Measurements from ENCODE around the gene FTSJ1. TPM values are rescaled to one million over a fixed set of nuclear protein-coding genes. Genes with fewer than 3 reads are reported as not detected.
"Not testable (repeated sequence)": the region's sequence is repeated elsewhere in the genome, so short reads cannot be mapped to it uniquely, and the experiment has no call there.

Gene FTSJ1, protein sequence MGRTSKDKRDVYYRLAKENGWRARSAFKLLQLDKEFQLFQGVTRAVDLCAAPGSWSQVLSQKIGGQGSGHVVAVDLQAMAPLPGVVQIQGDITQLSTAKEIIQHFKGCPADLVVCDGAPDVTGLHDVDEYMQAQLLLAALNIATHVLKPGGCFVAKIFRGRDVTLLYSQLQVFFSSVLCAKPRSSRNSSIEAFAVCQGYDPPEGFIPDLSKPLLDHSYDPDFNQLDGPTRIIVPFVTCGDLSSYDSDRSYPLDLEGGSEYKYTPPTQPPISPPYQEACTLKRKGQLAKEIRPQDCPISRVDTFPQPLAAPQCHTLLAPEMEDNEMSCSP
- 10 to 100 TPM; 19.9 to 25.5 (median 21.8) TPM for total RNA-seq
- 20.0 TPM for polyA plus RNA-seq
- long read RNA-seq, donor 1, transcript FTSJ1-202 (13 exons, 1,892 nt) = major isoform, 14 of 36 reads
- long read RNA-seq, donor 1, partial matches to known transcripts = 8 of 36 reads
- long read RNA-seq, donor 1, other reads (novel, unspliced or antisense) = 13 of 36 reads
- long read RNA-seq, donor 2, transcript FTSJ1-202 (13 exons, 1,892 nt) = major isoform, 6 of 25 reads
- long read RNA-seq, donor 2, partial matches to known transcripts = 8 of 25 reads
- long read RNA-seq, donor 2, other reads (novel, unspliced or antisense) = 11 of 25 reads
- long read RNA-seq, donor 3, transcript FTSJ1-202 (13 exons, 1,892 nt) = major isoform, 69 of 131 reads
- long read RNA-seq, donor 3, partial matches to known transcripts = 13 of 131 reads
- long read RNA-seq, donor 3, other reads (novel, unspliced or antisense) = 49 of 131 reads
- long read RNA-seq, donor 4, partial matches to known transcripts = 3 of 12 reads
- long read RNA-seq, donor 4, other reads (novel, unspliced or antisense) = 9 of 12 reads

GRCh38 chrX:48475774-48476577 lies at the start of gene FTSJ1:
Gene FTSJ1, plus strand, starts transcription at chrX:48476199. Its CDS starts 1,849 bp downstream, at chrX:48478048.
- Histone ChIP-seq H3K4me3 (ENCODE audit: low read length) (peak within 1 kb of the TSS; percentile 79), H3K27ac (ENCODE audit: low read length) (peak within 1 kb of the TSS; percentile 45), H3K9me3 (ENCODE audit: control insufficient read depth, low read length) (no peaks in the 10 kb centered on the region), H3K4me1 (ENCODE audit: control insufficient read depth, insufficient read depth, low read length) (no peaks in the 10 kb centered on the region), H3K27me3 (ENCODE audit: control insufficient read depth, insufficient read depth) (no peaks in the 10 kb centered on the region)
- under 1% methylated on average over 75 of the region's 75 CpGs for WGBS
- DNase-seq = peak; percentile 90 to 95 (median 94)
- ATAC-seq = peak; percentile 97
- intact Hi-C loops (cut with DNase I) = no loop called here

DNA sequence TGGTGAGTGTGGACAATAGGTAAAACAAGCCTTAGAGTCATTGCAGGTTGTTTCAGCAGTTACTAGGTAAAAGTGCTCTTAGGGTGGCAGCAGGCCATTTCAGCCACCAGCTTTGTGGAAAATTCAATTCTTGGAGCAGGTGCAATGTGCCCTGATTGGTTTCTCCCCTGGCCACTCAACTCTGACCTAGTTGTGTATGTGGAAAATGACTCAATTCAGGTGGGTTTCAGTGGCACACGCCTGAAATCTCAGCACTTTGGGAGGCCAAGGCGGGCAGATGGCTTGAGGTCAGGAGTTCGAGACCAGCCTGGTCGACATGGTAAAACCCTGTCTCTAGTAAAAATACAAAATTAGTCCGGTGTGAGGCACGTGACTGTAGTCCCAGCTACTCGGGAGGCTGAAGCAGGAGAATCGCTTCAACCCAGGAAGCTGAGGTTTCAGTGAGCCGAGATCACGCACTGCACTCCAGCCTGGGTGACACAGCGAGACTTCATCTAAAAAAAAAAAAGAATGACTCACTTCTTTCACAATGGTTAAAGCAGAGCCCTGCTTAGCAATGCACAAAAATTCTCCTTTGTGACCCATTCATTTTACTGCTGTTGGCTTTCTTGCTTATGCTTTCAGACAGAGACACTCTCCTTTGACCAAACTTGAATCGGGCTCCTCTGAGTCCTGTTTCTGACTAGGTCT lies 48.8 kb upstream of the FTSJ1 start:
- H3K27me3 ChIP-seq (ENCODE audit: control insufficient read depth, insufficient read depth); intact Hi-C loops (cut with DNase I); H3K27ac ChIP-seq (ENCODE audit: low read length); H3K9me3 ChIP-seq (ENCODE audit: control insufficient read depth, low read length); DNase-seq; H3K4me1 ChIP-seq (ENCODE audit: control insufficient read depth, insufficient read depth, low read length); H3K4me3 ChIP-seq (ENCODE audit: low read length); ATAC-seq: not testable (repeated sequence)
- WGBS = no CpG with 5 or more reads among the region's 12 CpGs

GRCh38 chrX:48429606-48430005 lies 46.4 kb upstream of the FTSJ1 start:
- DNase-seq; H3K4me3 ChIP-seq (ENCODE audit: low read length); H3K4me1 ChIP-seq (ENCODE audit: control insufficient read depth, insufficient read depth, low read length); intact Hi-C loops (cut with DNase I); ATAC-seq; H3K27ac ChIP-seq (ENCODE audit: low read length); H3K9me3 ChIP-seq (ENCODE audit: control insufficient read depth, low read length); H3K27me3 ChIP-seq (ENCODE audit: control insufficient read depth, insufficient read depth): not testable (repeated sequence)
- 55% methylated on average over 5 of the region's 5 CpGs for WGBS

DNA sequence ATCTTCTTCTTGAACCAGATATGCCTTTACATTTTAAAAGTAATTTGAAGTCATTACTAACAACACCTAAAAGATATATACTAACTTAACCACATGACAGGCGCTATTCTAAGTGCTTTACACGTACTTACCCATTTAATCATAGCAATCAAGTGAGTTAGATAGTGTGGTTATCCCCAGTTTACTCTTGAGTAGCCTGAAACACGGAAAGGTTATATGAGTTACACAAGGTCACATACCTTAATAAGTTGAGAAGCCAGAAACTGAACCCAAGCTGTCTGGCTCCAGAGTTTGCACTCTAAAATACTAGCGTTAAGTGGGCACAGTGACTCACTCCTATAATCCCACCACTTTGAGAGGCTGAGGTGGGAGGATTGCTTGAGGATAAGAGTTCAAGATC lies 45.8 kb upstream of the FTSJ1 start:
- DNase-seq; H3K27ac ChIP-seq (ENCODE audit: low read length); H3K4me3 ChIP-seq (ENCODE audit: low read length); H3K4me1 ChIP-seq (ENCODE audit: control insufficient read depth, insufficient read depth, low read length); H3K27me3 ChIP-seq (ENCODE audit: control insufficient read depth, insufficient read depth); ATAC-seq; intact Hi-C loops (cut with DNase I); H3K9me3 ChIP-seq (ENCODE audit: control insufficient read depth, low read length): not testable (repeated sequence)
- 71% methylated on average over 4 of the region's 4 CpGs for WGBS

DNA sequence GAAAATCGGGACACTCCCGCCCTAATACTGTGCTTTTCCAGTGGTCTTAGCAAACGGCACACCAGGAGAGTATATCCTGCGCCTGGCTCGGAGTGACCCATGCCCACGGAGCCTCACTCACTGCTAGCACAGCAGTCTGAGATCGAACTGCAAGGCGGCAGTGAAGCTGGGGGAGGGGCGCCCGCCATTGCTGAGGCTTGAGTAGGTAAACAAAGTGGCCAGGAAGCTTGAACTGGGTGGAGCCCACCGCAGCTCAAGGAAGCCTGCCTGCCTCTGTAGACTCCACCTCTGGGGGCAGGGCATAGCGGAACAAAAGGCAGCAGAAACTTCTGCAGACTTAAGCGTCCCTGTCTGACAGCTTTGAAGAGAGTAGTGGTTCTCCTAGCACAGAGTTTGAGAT lies 42.3 kb upstream of the FTSJ1 start:
- H3K27ac ChIP-seq (ENCODE audit: low read length); H3K9me3 ChIP-seq (ENCODE audit: control insufficient read depth, low read length); intact Hi-C loops (cut with DNase I); H3K4me1 ChIP-seq (ENCODE audit: control insufficient read depth, insufficient read depth, low read length); DNase-seq; H3K27me3 ChIP-seq (ENCODE audit: control insufficient read depth, insufficient read depth); H3K4me3 ChIP-seq (ENCODE audit: low read length); ATAC-seq: not testable (repeated sequence)
- WGBS = 83% methylated on average over 13 of the region's 13 CpGs

DNA sequence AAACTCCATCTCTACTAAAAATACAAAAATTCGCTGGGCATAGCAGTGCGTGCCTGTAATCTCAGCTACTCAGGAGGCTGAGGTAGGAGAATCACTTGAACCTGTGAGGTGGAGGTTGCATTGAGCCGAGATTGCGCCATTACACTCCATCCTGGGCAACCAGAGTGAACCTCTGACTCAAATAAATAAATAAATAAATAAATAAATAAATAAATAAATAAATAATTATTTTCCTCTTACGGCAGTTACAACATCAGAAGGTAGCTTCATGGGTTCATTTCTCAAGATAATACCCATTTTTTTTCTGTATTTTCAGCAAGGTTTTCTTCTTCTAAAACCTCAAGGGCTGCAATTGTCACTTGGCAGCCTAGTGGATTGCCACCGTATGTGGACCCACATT lies 28.8 kb upstream of the FTSJ1 start:
- H3K4me1 ChIP-seq (ENCODE audit: control insufficient read depth, insufficient read depth, low read length); H3K9me3 ChIP-seq (ENCODE audit: control insufficient read depth, low read length); H3K4me3 ChIP-seq (ENCODE audit: low read length); H3K27ac ChIP-seq (ENCODE audit: low read length); H3K27me3 ChIP-seq (ENCODE audit: control insufficient read depth, insufficient read depth); DNase-seq; intact Hi-C loops (cut with DNase I); ATAC-seq: not testable (repeated sequence)
- whole genome bisulfite sequencing = 94% methylated on average over 6 of the region's 6 CpGs

- intact Hi-C loops (cut with DNase I) = no loop called here
These were observed 25.9 kb upstream of the FTSJ1 start for GRCh38 chrX:48450076-48450475.

DNA sequence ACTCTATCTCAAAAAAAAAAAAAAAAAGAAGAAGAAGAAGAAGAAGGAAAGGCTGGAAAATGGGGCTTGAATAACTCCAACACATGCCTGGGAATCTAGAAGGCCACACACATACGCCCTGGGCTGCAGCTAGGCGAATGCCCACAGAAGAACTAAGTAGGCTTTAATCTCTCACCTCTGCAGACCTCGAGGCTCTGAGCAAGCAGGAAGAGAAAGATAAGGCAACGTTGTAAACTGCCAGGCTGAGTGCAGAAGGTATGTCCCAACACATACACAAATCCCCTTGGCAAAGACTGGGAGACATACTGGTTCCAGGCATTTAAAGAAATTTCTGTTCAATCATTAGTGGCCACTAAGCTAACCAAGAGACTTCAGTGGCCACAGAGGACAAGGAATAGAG lies 24.3 kb upstream of the FTSJ1 start:
- H3K27me3 ChIP-seq (ENCODE audit: control insufficient read depth, insufficient read depth) = no peaks in the 10 kb centered on the region
- H3K9me3 ChIP-seq (ENCODE audit: control insufficient read depth, low read length) = no peaks in the 10 kb centered on the region
- H3K27ac ChIP-seq (ENCODE audit: low read length) = no peak overlapping the region
- intact Hi-C loops (cut with DNase I) = no loop called here
- no peaks in the 10 kb centered on the region for H3K4me1 ChIP-seq (ENCODE audit: control insufficient read depth, insufficient read depth, low read length)
- H3K4me3 ChIP-seq (ENCODE audit: low read length) = no peak overlapping the region
- no peak for ATAC-seq
- no peak for DNase-seq
- 42% methylated on average over 4 of the region's 4 CpGs for WGBS

More at GRCh38 chrX:48450076-48450475, 25.9 kb upstream of the FTSJ1 start:
- Histone ChIP-seq H3K9me3 (ENCODE audit: control insufficient read depth, low read length) (no peaks in the 10 kb centered on the region), H3K27me3 (ENCODE audit: control insufficient read depth, insufficient read depth) (no peaks in the 10 kb centered on the region), H3K4me1 (ENCODE audit: control insufficient read depth, insufficient read depth, low read length) (no peaks in the 10 kb centered on the region), H3K4me3 (ENCODE audit: low read length) (no peak overlapping the region), H3K27ac (ENCODE audit: low read length) (no peak overlapping the region)
- DNase-seq (no peak), ATAC-seq (no peak)

- no peak overlapping the region for H3K4me3 ChIP-seq (ENCODE audit: low read length)
- intact Hi-C loops (cut with DNase I) = no loop called here
- H3K27ac ChIP-seq (ENCODE audit: low read length) = no peak overlapping the region
- H3K9me3 ChIP-seq (ENCODE audit: control insufficient read depth, low read length) = no peaks in the 10 kb centered on the region
- ATAC-seq = no peak
- WGBS = 84% methylated on average over 6 of the region's 6 CpGs
- H3K27me3 ChIP-seq (ENCODE audit: control insufficient read depth, insufficient read depth) = no peaks in the 10 kb centered on the region
- H3K4me1 ChIP-seq (ENCODE audit: control insufficient read depth, insufficient read depth, low read length) = no peaks in the 10 kb centered on the region
- no peak for DNase-seq
These were observed 19.2 kb upstream of the FTSJ1 start for GRCh38 chrX:48456628-48457331.

DNA sequence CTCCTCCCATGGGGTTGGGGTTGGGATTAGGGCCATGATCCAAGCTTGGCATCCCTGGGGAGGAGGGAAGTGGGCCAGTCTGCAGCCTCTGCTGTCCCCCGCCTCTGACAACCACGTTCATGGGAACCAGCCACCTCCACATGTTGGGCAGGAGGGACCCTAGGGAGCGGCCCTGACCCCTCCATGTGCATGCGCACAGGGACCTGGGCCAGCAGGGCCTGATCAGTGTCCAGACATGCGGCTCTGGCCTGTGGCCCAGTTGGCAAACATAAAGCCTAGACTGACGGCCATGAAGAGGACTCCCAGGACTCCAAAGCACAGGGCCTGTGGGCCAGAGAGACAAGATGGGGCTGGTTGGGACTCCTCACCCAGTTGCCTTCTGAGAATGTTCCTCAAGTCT lies 17.3 kb upstream of the FTSJ1 start:
- DNase-seq (peak; percentile 46 to 80 (median 72)), ATAC-seq (peak; percentile 71 to 74)
- no peaks in the 10 kb centered on the region for H3K4me1 ChIP-seq (ENCODE audit: control insufficient read depth, insufficient read depth, low read length)
- H3K27ac ChIP-seq (ENCODE audit: low read length) = no peak overlapping the region
- H3K9me3 ChIP-seq (ENCODE audit: control insufficient read depth, low read length) = no peaks in the 10 kb centered on the region
- WGBS = 53% methylated on average over 6 of the region's 6 CpGs
- no peaks in the 10 kb centered on the region for H3K27me3 ChIP-seq (ENCODE audit: control insufficient read depth, insufficient read depth)
- no peak overlapping the region for H3K4me3 ChIP-seq (ENCODE audit: low read length)
- intact Hi-C loops (cut with DNase I) = no loop called here
